Prostate gland (tissue), 2 donors: ENCODE data around the gene IFNAR1. TPM values are rescaled to one million over a fixed set of nuclear protein-coding genes. Genes with fewer than 3 reads are reported as not detected.

Experiments
- DNase-seq: peaks from one replicate; pipeline ENCODE4 v3.0.0-alpha.2; 2019; ENCODE audit warnings: low spot score
- H3K27ac ChIP-seq, 2 donors: fragments of 200-600 bp; sonication (generic); 2 replicates each; pipeline ENCODE4 v1.5.1; 2017 to 2019
- H3K27me3 ChIP-seq: fragments of 200-600 bp; sonication (generic); replicated peaks from 2 replicates; pipeline ENCODE4 v1.5.1; 2019; ENCODE audit not compliant: insufficient read depth
- H3K36me3 ChIP-seq, 2 donors: fragments of 200-600 bp; sonication (generic); 1 replicate in 1 of 2; 2 replicates in 1 of 2; pipeline versions ENCODE4 v1.5.1 to v1.8.1; 2017 to 2019
- H3K4me1 ChIP-seq: fragments of 200-600 bp; sonication (generic); replicated peaks from 2 replicates; pipeline ENCODE4 v1.5.1; 2019
- H3K4me3 ChIP-seq, 2 donors: fragments of 200-600 bp; sonication (generic); 2 replicates each; pipeline ENCODE4 v1.5.1; 2017 to 2019
- H3K9me3 ChIP-seq: fragments of 200-600 bp; sonication (generic); 2 replicates; pipeline ENCODE4 v1.5.1; 2017
- CTCF ChIP-seq, 4 experiments: fragments of 200-600 bp in 2 of 4; fragments of 450-650 bp in 2 of 4; sonication (generic) in 2 of 4; IDR thresholded peaks; 1 replicate in 3 of 4; 2 replicates in 1 of 4; pipeline ENCODE4 v1.5.1; 2016 to 2019; ENCODE audit warnings: antibody characterized with exemption in 4 of 4, mild to moderate bottlenecking in 2 of 4, moderate library complexity in 2 of 4
- POLR2A ChIP-seq: fragments of 450-650 bp; IDR thresholded peaks from one replicate; pipeline ENCODE4 v1.6.1; 2016; ENCODE audit warnings: antibody characterized with exemption, mild to moderate bottlenecking
- POLR2AphosphoS5 ChIP-seq: sonication (generic); formaldehyde crosslinking; IDR thresholded peaks from one replicate; pipeline ENCODE4 v1.6.1; 2017; ENCODE audit warnings: antibody characterized with exemption
- WGBS: methylation state at CpG from one replicate; pipeline ENCODE4 v1.1.5; 2018; 5-methylcytosine and 5-hydroxymethylcytosine counted together
- intact Hi-C: fragments of 100-400 bp; cut with DNase I; formaldehyde crosslinking; loops from one replicate; pipeline ENCODE4 v1.14.2; 2022
- total RNA-seq, 2 donors: library from RNA; depleted of rRNA; stranded (reverse); fragments of >200 nt; gene quantifications; one replicate each; pipeline ENCODE4 v1.1.0, GENCODE V29; 2016

IFNAR1 gene
- total RNA-seq, 2 donors from 2014 or later: 29.8 to 34.4 TPM

GRCh38 chr21:33332143-33332542 lies 7.4 kb downstream of the IFNAR1 start:
- H3K4me3 ChIP-seq: no peak overlapping the region
- intact Hi-C loops: no loop called here
- DNase-seq: no peak
- H3K9me3 ChIP-seq: no peaks in the 10 kb centered on the region
- H3K36me3 ChIP-seq: no peaks in the 10 kb centered on the region
- WGBS: 95% methylated on average over 1 of the region's 1 CpG
- no peak overlapping the region for H3K27ac ChIP-seq
- H3K27me3 ChIP-seq: no peaks in the 10 kb centered on the region
- TF ChIP-seq POLR2AphosphoS5: no peak
- no peak for TF ChIP-seq POLR2A
- TF ChIP-seq CTCF (IDR thresholded peaks at IDR 0.05): no peak
- H3K4me1 ChIP-seq: no peaks in the 10 kb centered on the region

- 83% methylated on average over 4 of the region's 4 CpGs for WGBS
- intact Hi-C loops: no loop called here
These were observed 9.4 kb downstream of the IFNAR1 start for GRCh38 chr21:33334191-33334590.

GRCh38 chr21:33334824-33335223 lies 10.1 kb downstream of the IFNAR1 start:
- no peaks in the 10 kb centered on the region for H3K9me3 ChIP-seq
- WGBS: 87% methylated on average over 2 of the region's 2 CpGs

More at GRCh38 chr21:33334191-33334590, 9.4 kb downstream of the IFNAR1 start:
- no peak overlapping the region for H3K27ac ChIP-seq
- H3K9me3 ChIP-seq: no peaks in the 10 kb centered on the region
- no peaks in the 10 kb centered on the region for H3K36me3 ChIP-seq
- no peaks in the 10 kb centered on the region for H3K27me3 ChIP-seq
- no peak for DNase-seq
- H3K4me1 ChIP-seq: no peaks in the 10 kb centered on the region
- H3K4me3 ChIP-seq: no peak overlapping the region
- no peak for TF ChIP-seq CTCF (IDR thresholded peaks at IDR 0.05)
- no peak for TF ChIP-seq POLR2AphosphoS5
- no peak for TF ChIP-seq POLR2A

DNA sequence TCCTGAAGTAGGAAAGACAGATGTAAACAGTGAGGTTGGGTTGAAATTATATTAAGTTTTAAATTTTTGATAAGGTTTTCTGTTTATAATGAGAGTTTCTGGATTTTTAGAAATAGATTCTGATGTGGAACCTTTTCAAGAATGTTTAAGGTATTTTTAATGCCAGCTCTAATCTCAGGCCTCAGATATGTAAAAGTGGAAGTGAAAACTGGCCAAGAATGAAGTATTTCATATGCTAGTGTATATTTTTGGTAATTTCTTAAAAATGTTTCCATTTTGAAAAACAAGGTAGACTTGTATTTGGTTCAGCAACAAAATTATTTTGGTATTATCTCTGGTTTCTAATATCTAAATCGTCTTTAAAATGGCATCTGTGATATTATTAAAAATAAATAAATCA lies 14.4 kb downstream of the IFNAR1 start:
- Histone ChIP-seq H3K9me3 (no peaks in the 10 kb centered on the region), H3K27me3 (no peaks in the 10 kb centered on the region), H3K4me1 (no peaks in the 10 kb centered on the region), H3K27ac (no peak overlapping the region), H3K36me3 (no peaks in the 10 kb centered on the region), H3K4me3 (no peak overlapping the region)
- DNase-seq: no peak
- no peak for TF ChIP-seq CTCF (IDR thresholded peaks at IDR 0.05)
- no peak for TF ChIP-seq POLR2A
- TF ChIP-seq POLR2AphosphoS5: no peak
- intact Hi-C loops: no loop called here
- 98% methylated on average over 1 of the region's 1 CpG for WGBS

More at GRCh38 chr21:33334824-33335223, 10.1 kb downstream of the IFNAR1 start:
- Histone ChIP-seq H3K4me3 (no peak overlapping the region), H3K27ac (no peak overlapping the region), H3K27me3 (no peaks in the 10 kb centered on the region), H3K4me1 (no peaks in the 10 kb centered on the region), H3K36me3 (no peaks in the 10 kb centered on the region)
- TF ChIP-seq CTCF (IDR thresholded peaks at IDR 0.05) (no peak), POLR2A (no peak), POLR2AphosphoS5 (no peak)
- intact Hi-C loops: no loop called here
- DNase-seq: no peak

DNA sequence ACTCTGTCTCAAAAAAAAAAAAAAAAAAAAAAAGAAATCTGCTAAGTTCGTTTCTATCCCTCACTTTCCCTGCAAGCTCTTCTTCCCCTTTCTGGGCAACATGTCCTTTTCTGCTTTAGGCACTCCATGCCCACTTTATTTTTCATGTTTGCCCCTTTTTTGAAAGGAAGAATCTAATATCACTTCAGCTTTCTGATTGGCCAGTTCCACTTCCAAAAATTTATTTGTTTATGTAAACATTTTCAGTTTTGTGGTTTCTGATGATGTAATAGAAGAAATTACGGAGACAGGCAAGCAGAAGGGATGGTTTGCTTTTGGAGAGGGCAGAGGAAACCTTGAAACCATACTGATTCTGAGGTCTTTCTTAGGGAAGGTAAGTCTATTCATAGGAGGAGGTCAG lies 15.1 kb downstream of the IFNAR1 start:
- Histone ChIP-seq H3K4me1 (no peaks in the 10 kb centered on the region), H3K4me3 (no peak overlapping the region), H3K9me3 (no peaks in the 10 kb centered on the region), H3K27me3 (no peaks in the 10 kb centered on the region), H3K36me3 (no peaks in the 10 kb centered on the region), H3K27ac (no peak overlapping the region)
- intact Hi-C loops: no loop called here
- no peak for TF ChIP-seq POLR2AphosphoS5
- no peak for TF ChIP-seq POLR2A
- TF ChIP-seq CTCF (IDR thresholded peaks at IDR 0.05): no peak
- no peak for DNase-seq
- WGBS: 47% methylated on average over 2 of the region's 2 CpGs
